D721Med (cell line): ENCODE measurements around the gene CC2D1A.
A peak's percentile ranks its signal among the peaks of the same experiment; 100 is the strongest.
"Not testable (repeated sequence)": the region's sequence is repeated elsewhere in the genome, so short reads cannot be mapped to it uniquely, and the experiment has no call there.

Experiments
- DNase-seq: peaks from one replicate; pipeline ENCODE4 v3.0.0; 2011; ENCODE audit warnings: low spot score; ENCODE audit not compliant: insufficient read length
- FAIRE-seq: peaks from 2 replicates; lab custom pipeline; 2011; peaks lifted over from hg19 to GRCh38; lab: Jason Lieb, UNC
- CTCF ChIP-seq: IDR thresholded peaks from 2 replicates; pipeline ENCODE4 v1.5.1; 2012; ENCODE audit warnings: mild to moderate bottlenecking, control low read depth; ENCODE audit not compliant: insufficient read depth; ENCODE audit errors: missing control alignments

CC2D1A gene

GRCh38 chr19:13968383-13968935 is 62.5 kb downstream of the CC2D1A start:
- no peak for TF ChIP-seq CTCF
- FAIRE-seq, result no peak
- no peak for DNase-seq

GRCh38 chr19:13968999-13969398 is 63.0 kb downstream of the CC2D1A start:
- DNase-seq (no peak), FAIRE-seq (no peak)
- no peak for TF ChIP-seq CTCF

- no peak for DNase-seq
- no peak for TF ChIP-seq CTCF
- FAIRE-seq, result no peak
These were observed 63.9 kb downstream of the CC2D1A start for GRCh38 chr19:13969897-13970296.

- FAIRE-seq, DNase-seq: not testable (repeated sequence)
These were observed 65.9 kb downstream of the CC2D1A start for GRCh38 chr19:13971868-13972267.

GRCh38 chr19:13972368-13973155 is 66.6 kb downstream of the CC2D1A start:
- TF ChIP-seq CTCF, result no peak
- FAIRE-seq (no peak), DNase-seq (no peak)

GRCh38 chr19:13973479-13973878 is 67.5 kb downstream of the CC2D1A start:
- DNase-seq, FAIRE-seq: not testable (repeated sequence)

- no peak for FAIRE-seq
- no peak for TF ChIP-seq CTCF
These were observed 68.1 kb downstream of the CC2D1A start for GRCh38 chr19:13974073-13974472.

GRCh38 chr19:13975870-13976269 is 69.9 kb downstream of the CC2D1A start:
- no peak for FAIRE-seq
- no peak for TF ChIP-seq CTCF
- DNase-seq, result no peak

More at GRCh38 chr19:13974073-13974472, 68.1 kb downstream of the CC2D1A start:
- peak; percentile 68 for DNase-seq
